ENCODE data around the gene PTPRG. TPM values are rescaled to one million over a fixed set of nuclear protein-coding genes. Genes with fewer than 3 reads are reported as not detected.

The PTPRG gene
- total RNA-seq, 2 experiments from 2014 or later = 0.03 to 0.05 TPM

DNA sequence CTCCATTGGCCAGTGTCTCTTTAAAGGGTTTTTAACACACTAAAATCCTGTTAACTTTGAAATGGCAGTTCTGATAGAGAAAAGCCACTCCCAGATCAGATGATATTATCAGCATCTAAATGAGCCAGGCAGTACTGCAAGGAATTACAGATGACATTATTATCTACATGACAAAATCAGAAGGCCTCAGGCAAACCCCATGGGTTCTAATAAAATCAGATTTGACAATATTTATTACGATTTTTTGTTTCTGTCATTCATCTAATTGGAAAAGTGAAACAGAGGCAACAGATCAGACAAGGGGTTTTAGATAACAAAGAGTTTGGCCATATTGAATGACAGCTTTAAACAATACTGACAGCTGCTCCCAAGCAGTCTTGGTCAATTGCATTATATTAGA is 699.3 kb downstream of the PTPRG start:
- no peak for ATAC-seq (ENCODE audit: poor library complexity)
- H3K27me3 ChIP-seq (ENCODE audit: control insufficient read depth in 1 of 2, insufficient read depth in 2 of 2, low read length in 2 of 2) = no peaks in the 10 kb centered on the region
- no peaks in the 10 kb centered on the region for H3K27me3 Mint-ChIP-seq
- intact Hi-C loops (cut with DNase I, micrococcal nuclease) = no loop called here
- no peak for DNase-seq
- H3K9me3 ChIP-seq (ENCODE audit: control insufficient read depth in 1 of 2, insufficient read depth in 1 of 2, low read length in 2 of 2) = no peaks in the 10 kb centered on the region
- TF ChIP-seq, protein P1, sequence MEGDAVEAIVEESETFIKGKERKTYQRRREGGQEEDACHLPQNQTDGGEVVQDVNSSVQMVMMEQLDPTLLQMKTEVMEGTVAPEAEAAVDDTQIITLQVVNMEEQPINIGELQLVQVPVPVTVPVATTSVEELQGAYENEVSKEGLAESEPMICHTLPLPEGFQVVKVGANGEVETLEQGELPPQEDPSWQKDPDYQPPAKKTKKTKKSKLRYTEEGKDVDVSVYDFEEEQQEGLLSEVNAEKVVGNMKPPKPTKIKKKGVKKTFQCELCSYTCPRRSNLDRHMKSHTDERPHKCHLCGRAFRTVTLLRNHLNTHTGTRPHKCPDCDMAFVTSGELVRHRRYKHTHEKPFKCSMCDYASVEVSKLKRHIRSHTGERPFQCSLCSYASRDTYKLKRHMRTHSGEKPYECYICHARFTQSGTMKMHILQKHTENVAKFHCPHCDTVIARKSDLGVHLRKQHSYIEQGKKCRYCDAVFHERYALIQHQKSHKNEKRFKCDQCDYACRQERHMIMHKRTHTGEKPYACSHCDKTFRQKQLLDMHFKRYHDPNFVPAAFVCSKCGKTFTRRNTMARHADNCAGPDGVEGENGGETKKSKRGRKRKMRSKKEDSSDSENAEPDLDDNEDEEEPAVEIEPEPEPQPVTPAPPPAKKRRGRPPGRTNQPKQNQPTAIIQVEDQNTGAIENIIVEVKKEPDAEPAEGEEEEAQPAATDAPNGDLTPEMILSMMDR (IDR thresholded peaks at IDR 0.05) = no peak
- H3K4me3 ChIP-seq (ENCODE audit: low read length) = no peak overlapping the region
- no peaks in the 10 kb centered on the region for H3K36me3 Mint-ChIP-seq (ENCODE audit: low read depth)
- no peaks in the 10 kb centered on the region for H3K36me3 ChIP-seq (ENCODE audit: insufficient read depth, low read length)
- no peaks in the 10 kb centered on the region for H3K4me1 Mint-ChIP-seq (ENCODE audit: low read depth)
- CTCF ChIA-PET = no interaction called here
- POLR2A ChIA-PET = no interaction called here
- no peak overlapping the region for H3K27ac ChIP-seq (ENCODE audit: low read depth in 1 of 2, low read length in 2 of 2)
- H3K4me1 ChIP-seq (ENCODE audit: insufficient read depth, low read length) = no peaks in the 10 kb centered on the region
- no peaks in the 10 kb centered on the region for H3K9me3 Mint-ChIP-seq
- no peak overlapping the region for H3K27ac Mint-ChIP-seq
- H3K4me3 Mint-ChIP-seq = no peak overlapping the region

DNA sequence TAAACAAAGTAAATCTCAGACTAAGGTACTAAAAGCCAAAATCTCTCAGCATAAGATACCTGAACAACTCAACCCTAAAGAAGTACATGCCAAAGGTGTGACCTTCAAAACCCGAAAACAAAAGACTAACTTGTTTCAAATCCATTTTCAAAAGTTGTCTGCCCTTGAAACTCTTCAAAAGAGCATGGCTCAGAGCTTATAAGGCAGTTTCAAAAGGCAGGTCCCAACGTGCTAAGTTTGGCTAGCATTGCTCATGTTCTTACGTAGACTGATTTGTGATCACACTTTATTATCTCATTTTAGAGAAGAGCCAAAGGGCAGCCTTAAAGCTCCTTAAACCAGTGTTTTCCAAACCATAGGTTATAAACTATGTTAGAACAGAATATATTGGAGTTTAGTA is 699.8 kb downstream of the PTPRG start:
- no peaks in the 10 kb centered on the region for H3K36me3 ChIP-seq (ENCODE audit: insufficient read depth, low read length)
- H3K27me3 Mint-ChIP-seq = no peaks in the 10 kb centered on the region
- TF ChIP-seq, protein P1 (IDR thresholded peaks at IDR 0.05) = no peak
- H3K27me3 ChIP-seq (ENCODE audit: control insufficient read depth in 1 of 2, insufficient read depth in 2 of 2, low read length in 2 of 2) = no peaks in the 10 kb centered on the region
- H3K4me3 Mint-ChIP-seq = no peak overlapping the region
- no peak for ATAC-seq (ENCODE audit: poor library complexity)
- no peaks in the 10 kb centered on the region for H3K4me1 Mint-ChIP-seq (ENCODE audit: low read depth)
- H3K27ac Mint-ChIP-seq = no peak overlapping the region
- intact Hi-C loops (cut with DNase I, micrococcal nuclease) = no loop called here
- no peaks in the 10 kb centered on the region for H3K4me1 ChIP-seq (ENCODE audit: insufficient read depth, low read length)
- ChIA-PET CTCF (no interaction called here), POLR2A (no interaction called here)
- H3K36me3 Mint-ChIP-seq (ENCODE audit: low read depth) = no peaks in the 10 kb centered on the region
- DNase-seq = no peak
- no peak overlapping the region for H3K4me3 ChIP-seq (ENCODE audit: low read length)
- H3K9me3 ChIP-seq (ENCODE audit: control insufficient read depth in 1 of 2, insufficient read depth in 1 of 2, low read length in 2 of 2) = no peaks in the 10 kb centered on the region
- no peak overlapping the region for H3K27ac ChIP-seq (ENCODE audit: low read depth in 1 of 2, low read length in 2 of 2)
- no peaks in the 10 kb centered on the region for H3K9me3 Mint-ChIP-seq

DNA sequence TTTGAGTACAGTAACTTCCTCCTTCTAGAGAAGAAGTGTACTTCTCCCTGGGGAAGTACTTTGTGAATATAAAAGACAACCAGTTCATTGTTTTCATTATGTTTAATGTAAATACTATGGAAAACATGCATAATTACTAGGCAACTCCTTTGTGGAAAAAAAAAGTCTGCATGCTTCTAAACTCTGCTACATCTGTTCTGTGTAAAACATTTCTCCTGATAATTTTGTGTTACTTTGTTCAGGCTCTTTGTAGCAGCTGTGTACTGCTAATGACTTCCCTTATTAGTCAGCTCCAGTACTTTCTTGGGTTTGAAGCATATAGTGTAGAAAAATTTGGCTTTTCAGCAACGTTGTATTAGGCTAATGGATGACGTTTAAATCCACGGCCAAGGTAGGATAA is 700.4 kb downstream of the PTPRG start:
- H3K9me3 Mint-ChIP-seq = no peaks in the 10 kb centered on the region
- no peak overlapping the region for H3K4me3 Mint-ChIP-seq
- no peaks in the 10 kb centered on the region for H3K4me1 ChIP-seq (ENCODE audit: insufficient read depth, low read length)
- no peaks in the 10 kb centered on the region for H3K4me1 Mint-ChIP-seq (ENCODE audit: low read depth)
- no peaks in the 10 kb centered on the region for H3K36me3 ChIP-seq (ENCODE audit: insufficient read depth, low read length)
- ATAC-seq (ENCODE audit: poor library complexity) (no peak), DNase-seq (no peak)
- intact Hi-C loops (cut with DNase I, micrococcal nuclease) = no loop called here
- no peak overlapping the region for H3K27ac ChIP-seq (ENCODE audit: low read depth in 1 of 2, low read length in 2 of 2)
- no peaks in the 10 kb centered on the region for H3K27me3 Mint-ChIP-seq
- TF ChIP-seq, protein P1 (IDR thresholded peaks at IDR 0.05) = no peak
- ChIA-PET POLR2A (no interaction called here), CTCF (no interaction called here)
- H3K27ac Mint-ChIP-seq = no peak overlapping the region
- no peaks in the 10 kb centered on the region for H3K9me3 ChIP-seq (ENCODE audit: control insufficient read depth in 1 of 2, insufficient read depth in 1 of 2, low read length in 2 of 2)
- no peaks in the 10 kb centered on the region for H3K27me3 ChIP-seq (ENCODE audit: control insufficient read depth in 1 of 2, insufficient read depth in 2 of 2, low read length in 2 of 2)
- H3K4me3 ChIP-seq (ENCODE audit: low read length) = no peak overlapping the region
- no peaks in the 10 kb centered on the region for H3K36me3 Mint-ChIP-seq (ENCODE audit: low read depth)

Data from CD4-positive, alpha-beta T cell (primary cell).